OCI-LY7 (cell line): ENCODE results near the gene ARHGEF10L. TPM values are rescaled to one million over a fixed set of nuclear protein-coding genes. Genes with fewer than 3 reads are reported as not detected.

Source experiments
- BruUV-seq: library from RNA; stranded (reverse); fragments of 400-500 nt; replicated peaks from 2 replicates; lab custom pipeline; 2021; lab: Mats Ljungman, UMichigan
- CTCF ChIA-PET: fragments of 300-600 bp; sonication (Branson Sonifier 250); formaldehyde crosslinking; loops from one replicate; lab custom pipeline; 2022; ENCODE audit warnings: antibody characterized with exemption; ENCODE audit not compliant: unreplicated experiment; lab: Charles Lee
- POLR2A ChIA-PET: fragments of 300-600 bp; sonication (Branson Sonifier 250); formaldehyde crosslinking; loops from one replicate; lab custom pipeline; 2022; ENCODE audit warnings: antibody characterized with exemption; lab: Charles Lee
- DNase-seq: peaks from one replicate; pipeline ENCODE4 v3.0.0-alpha.2; 2015; ENCODE audit warnings: low spot score
- H2AFZ ChIP-seq: fragments of 200-600 bp; sonication (generic), shearing (Covaris generic); 2 replicates; pipeline ENCODE4 v1.6.1; 2014; ENCODE audit warnings: mild to moderate bottlenecking, antibody characterized with exemption, low read length, moderate library complexity
- H3K27ac ChIP-seq: fragments of 200-600 bp; sonication (generic); 2 replicates; pipeline ENCODE4 v1.5.1; 2014; ENCODE audit warnings: mixed run types, low read depth, mild to moderate bottlenecking, moderate library complexity, low read length, inconsistent platforms; ENCODE audit not compliant: poor library complexity, severe bottlenecking
- H3K36me3 ChIP-seq: fragments of 200-600 bp; sonication (generic); 2 replicates; pipeline ENCODE4 v1.6.1; 2014; ENCODE audit warnings: mild to moderate bottlenecking, antibody characterized with exemption, low read length, moderate library complexity, mixed read lengths; ENCODE audit not compliant: insufficient read depth
- H3K4me1 ChIP-seq: fragments of 200-600 bp; sonication (generic); 2 replicates; pipeline ENCODE4 v1.5.1; 2014; ENCODE audit warnings: mild to moderate bottlenecking, low read length; ENCODE audit not compliant: insufficient read depth, poor library complexity, severe bottlenecking
- H3K4me2 ChIP-seq: fragments of 200-600 bp; sonication (generic); 2 replicates; pipeline ENCODE4 v1.6.1; 2014; ENCODE audit warnings: mild to moderate bottlenecking, low read length
- H3K4me3 ChIP-seq: fragments of 200-600 bp; sonication (generic); 2 replicates; pipeline ENCODE4 v1.5.1; 2014; ENCODE audit warnings: mild to moderate bottlenecking, low read depth, low read length; ENCODE audit not compliant: poor library complexity, severe bottlenecking
- H3K79me2 ChIP-seq: fragments of 200-600 bp; sonication (generic); 2 replicates; pipeline ENCODE4 v1.6.1; 2016; ENCODE audit warnings: low read depth, mild to moderate bottlenecking, low read length, moderate library complexity, mixed read lengths; ENCODE audit not compliant: insufficient read depth
- H3K9me2 ChIP-seq: fragments of 200-600 bp; sonication (generic); 2 replicates; pipeline ENCODE4 v1.6.1; 2016; ENCODE audit warnings: mild to moderate bottlenecking, low read length, mixed read lengths; ENCODE audit not compliant: insufficient read depth
- H3K9me3 ChIP-seq: fragments of 200-600 bp; sonication (generic); 2 replicates; pipeline ENCODE4 v1.6.1; 2014; ENCODE audit warnings: mild to moderate bottlenecking, mixed run types, low read length, mixed read lengths
- H4K20me1 ChIP-seq: fragments of 200-600 bp; sonication (generic); 2 replicates; pipeline ENCODE4 v1.6.1; 2014; ENCODE audit warnings: mild to moderate bottlenecking, antibody characterized with exemption, low read length, moderate library complexity, mixed read lengths; ENCODE audit not compliant: insufficient read depth
- EZH2phosphoT487 ChIP-seq: fragments of 200-600 bp; sonication (generic); IDR thresholded peaks from 2 replicates; pipeline ENCODE4 v1.6.1; 2018; ENCODE audit warnings: low read depth, borderline replicate concordance, mild to moderate bottlenecking, mixed run types, antibody characterized with exemption, low read length, moderate library complexity, mixed read lengths
- intact Hi-C: fragments of 100-400 bp; cut with micrococcal nuclease; formaldehyde crosslinking; loops from one replicate; pipeline ENCODE4 v1.10.0; 2022; ENCODE audit not compliant: unreplicated experiment
- total RNA-seq, 2 experiments: library from RNA; depleted of rRNA in 1 of 2; stranded (reverse); fragments of >200 nt in 1 of 2; shearing (Covaris generic) in 1 of 2; gene quantifications; 2 replicates each; pipeline ENCODE4 v1.2.3, GENCODE V29; 2014 to 2022
- TF ChIP-seq, protein P1 (sequence below): fragments of 200-600 bp; sonication (generic); conservative IDR thresholded peaks from 2 replicates; pipeline ENCODE4 v1.5.1; 2014; ENCODE audit warnings: mild to moderate bottlenecking, antibody characterized with exemption, low read length, moderate library complexity, mixed read lengths

The ARHGEF10L gene
- total RNA-seq, 2 experiments from 2014 or later: 2.4 TPM; not detected in 1

DNA sequence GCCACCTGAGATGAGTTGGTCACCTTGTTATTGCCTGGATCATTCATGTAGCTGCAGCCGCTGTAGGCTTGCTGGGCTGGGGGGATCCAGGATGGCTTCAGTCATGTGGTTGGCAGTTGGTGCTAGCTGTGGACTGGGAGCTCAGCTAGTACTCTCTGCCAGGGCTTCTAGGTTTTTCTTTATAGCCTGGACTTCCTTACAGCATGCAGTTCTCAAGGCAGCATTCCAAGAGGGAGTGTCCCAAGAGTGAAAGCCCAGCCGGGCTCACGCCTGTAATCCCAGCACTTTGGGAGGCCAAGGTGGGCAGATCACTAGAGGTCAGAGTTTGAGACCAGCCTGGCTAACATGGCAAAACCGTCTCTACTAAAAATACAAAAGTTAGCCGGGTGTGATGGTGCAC, 192.0 kb downstream of the ARHGEF10L start:
- TF ChIP-seq, protein P1, sequence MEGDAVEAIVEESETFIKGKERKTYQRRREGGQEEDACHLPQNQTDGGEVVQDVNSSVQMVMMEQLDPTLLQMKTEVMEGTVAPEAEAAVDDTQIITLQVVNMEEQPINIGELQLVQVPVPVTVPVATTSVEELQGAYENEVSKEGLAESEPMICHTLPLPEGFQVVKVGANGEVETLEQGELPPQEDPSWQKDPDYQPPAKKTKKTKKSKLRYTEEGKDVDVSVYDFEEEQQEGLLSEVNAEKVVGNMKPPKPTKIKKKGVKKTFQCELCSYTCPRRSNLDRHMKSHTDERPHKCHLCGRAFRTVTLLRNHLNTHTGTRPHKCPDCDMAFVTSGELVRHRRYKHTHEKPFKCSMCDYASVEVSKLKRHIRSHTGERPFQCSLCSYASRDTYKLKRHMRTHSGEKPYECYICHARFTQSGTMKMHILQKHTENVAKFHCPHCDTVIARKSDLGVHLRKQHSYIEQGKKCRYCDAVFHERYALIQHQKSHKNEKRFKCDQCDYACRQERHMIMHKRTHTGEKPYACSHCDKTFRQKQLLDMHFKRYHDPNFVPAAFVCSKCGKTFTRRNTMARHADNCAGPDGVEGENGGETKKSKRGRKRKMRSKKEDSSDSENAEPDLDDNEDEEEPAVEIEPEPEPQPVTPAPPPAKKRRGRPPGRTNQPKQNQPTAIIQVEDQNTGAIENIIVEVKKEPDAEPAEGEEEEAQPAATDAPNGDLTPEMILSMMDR: no peak
- TF ChIP-seq EZH2phosphoT487: no peak
- H3K4me3 ChIP-seq: no peak overlapping the region

GRCh38 chr1:17732475-17732874, 193.0 kb downstream of the ARHGEF10L start:
- Histone ChIP-seq H3K36me3 (no peaks in the 10 kb centered on the region), H3K4me1 (no peaks in the 10 kb centered on the region), H4K20me1 (no peaks in the 10 kb centered on the region), H3K4me2 (no peak overlapping the region), H3K4me3 (no peak overlapping the region), H3K9me3 (no peaks in the 10 kb centered on the region), H2AFZ (no peak overlapping the region), H3K79me2 (no peaks in the 10 kb centered on the region), H3K27ac (no peak overlapping the region), H3K9me2 (no peaks in the 10 kb centered on the region)
- no peak for DNase-seq
- CTCF ChIA-PET: no interaction called here
- BruUV-seq: no TSS peak
- intact Hi-C loops: no loop called here
- POLR2A ChIA-PET: no interaction called here
- TF ChIP-seq EZH2phosphoT487: no peak
- TF ChIP-seq, protein P1: no peak

More for the DNA sequence above, 192.0 kb downstream of the ARHGEF10L start:
- no peaks in the 10 kb centered on the region for H3K4me1 ChIP-seq
- H3K4me2 ChIP-seq: no peak overlapping the region
- no peaks in the 10 kb centered on the region for H4K20me1 ChIP-seq
- no peak overlapping the region for H2AFZ ChIP-seq
- H3K9me3 ChIP-seq: no peaks in the 10 kb centered on the region
- POLR2A ChIA-PET: interaction anchor here (0.6 to 0.7 kb wide), 2 partner anchors 212 to 340 kb away, joined by 3 to 7 read pairs; no protein-coding TSS in a partner anchor
- BruUV-seq: no TSS peak
- no peaks in the 10 kb centered on the region for H3K36me3 ChIP-seq
- CTCF ChIA-PET: no interaction called here
- DNase-seq: no peak
- intact Hi-C loops: no loop called here
- no peaks in the 10 kb centered on the region for H3K9me2 ChIP-seq
- no peaks in the 10 kb centered on the region for H3K79me2 ChIP-seq
- no peak overlapping the region for H3K27ac ChIP-seq

GRCh38 chr1:17733661-17734060, 194.2 kb downstream of the ARHGEF10L start:
- H3K79me2 ChIP-seq: no peaks in the 10 kb centered on the region
- H3K4me1 ChIP-seq: no peaks in the 10 kb centered on the region
- no peak overlapping the region for H3K4me3 ChIP-seq
- intact Hi-C loops: no loop called here
- no peak overlapping the region for H2AFZ ChIP-seq
- H3K4me2 ChIP-seq: no peak overlapping the region
- ChIA-PET CTCF (no interaction called here), POLR2A (no interaction called here)
- H3K9me3 ChIP-seq: no peaks in the 10 kb centered on the region
- H3K36me3 ChIP-seq: no peaks in the 10 kb centered on the region
- H3K9me2 ChIP-seq: no peaks in the 10 kb centered on the region
- no peak overlapping the region for H3K27ac ChIP-seq
- no TSS peak for BruUV-seq
- no peak for TF ChIP-seq EZH2phosphoT487
- TF ChIP-seq, protein P1: no peak
- DNase-seq: no peak
- H4K20me1 ChIP-seq: no peaks in the 10 kb centered on the region
